IPS-18c (cell line): ENCODE results near the gene MTAP.

Experiments used
- H3K4me3 ChIP-seq: 2 replicates; pipeline ENCODE4 v1.7.0; 2013; ENCODE audit warnings: low read depth, mild to moderate bottlenecking, low read length, moderate library complexity; ENCODE audit not compliant: insufficient read depth
- H3K9me3 ChIP-seq: one replicate; pipeline ENCODE4 v1.6.1; 2013; ENCODE audit warnings: mild to moderate bottlenecking, low read length, moderate library complexity; ENCODE audit not compliant: control insufficient read depth, insufficient read depth

Gene MTAP

DNA sequence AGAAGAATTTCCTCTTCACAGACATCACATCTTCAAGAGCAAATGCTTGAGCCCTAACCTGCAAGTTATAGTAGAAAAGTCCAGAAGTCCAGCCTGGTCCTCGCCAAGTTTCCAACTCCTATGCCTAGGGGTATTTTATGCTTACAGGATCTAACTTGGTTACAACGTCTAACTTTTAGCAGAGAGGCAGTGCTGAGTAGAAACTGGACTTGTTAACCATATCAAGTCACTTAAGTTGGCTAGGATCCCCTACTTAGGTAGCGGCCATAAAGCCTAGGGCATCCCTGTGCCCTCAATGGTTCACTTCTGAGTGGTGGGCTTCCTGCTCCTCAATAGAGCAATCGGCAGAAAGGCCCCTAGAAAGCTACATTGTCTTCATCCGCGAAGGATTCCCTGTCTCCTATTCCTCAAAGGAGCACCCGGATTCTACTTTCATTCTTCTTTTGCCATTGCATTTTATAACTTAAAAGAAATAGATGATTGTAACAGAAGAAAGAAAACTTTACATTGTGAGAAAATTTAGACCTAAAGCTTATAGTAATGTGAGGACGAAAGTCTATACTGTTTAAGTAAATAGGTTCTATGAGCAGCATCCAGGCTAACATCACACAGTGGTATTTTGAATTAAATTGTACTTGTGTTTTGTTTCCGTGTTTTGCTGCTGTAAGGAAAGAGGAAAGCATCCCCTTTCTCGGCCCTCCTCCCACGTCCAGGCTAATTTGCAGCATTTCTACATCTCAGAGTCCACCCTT lies 1.3 kb upstream of the MTAP start:
- Histone ChIP-seq H3K9me3 (no peaks in the 10 kb centered on the region), H3K4me3 (peak overlapping the region; percentile 88)

DNA sequence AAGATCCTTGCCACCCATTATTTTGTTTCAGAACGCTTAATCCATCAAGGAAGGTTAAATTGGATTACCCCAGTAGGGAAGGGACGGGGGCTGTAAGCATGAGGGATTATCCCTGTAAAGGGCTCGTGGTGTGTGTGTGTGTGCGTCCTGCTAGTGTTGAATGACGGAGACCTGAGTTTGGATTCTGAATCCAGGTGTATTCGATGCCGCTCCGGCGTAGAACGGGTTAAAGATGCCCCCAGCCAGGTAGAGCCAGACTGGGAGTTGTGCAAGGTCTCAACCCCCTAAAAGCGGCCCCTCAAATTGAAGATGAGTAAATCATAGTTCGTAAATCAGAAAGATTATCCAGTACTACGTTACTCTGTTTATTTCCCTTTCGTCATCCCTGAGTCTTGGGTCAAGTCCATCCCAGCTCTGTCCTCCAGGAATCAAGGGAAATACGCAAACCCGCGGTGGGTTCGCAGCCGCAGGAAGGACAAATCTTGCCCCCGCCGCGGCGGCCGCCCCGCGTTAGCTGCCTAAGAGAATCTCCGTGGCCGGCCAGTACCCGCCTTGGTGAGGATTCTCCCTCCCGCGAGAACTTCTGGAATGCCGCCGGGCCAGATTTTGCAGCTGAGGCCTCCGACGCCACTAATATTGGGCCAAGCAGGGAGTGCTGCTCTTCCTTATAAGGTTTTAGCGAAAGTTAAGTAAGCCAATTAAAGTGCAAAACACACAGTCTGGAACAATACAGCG lies 586 bp upstream of the MTAP start:
- Histone ChIP-seq H3K4me3 (peak overlapping the region; percentile 88), H3K9me3 (no peaks in the 10 kb centered on the region)

DNA sequence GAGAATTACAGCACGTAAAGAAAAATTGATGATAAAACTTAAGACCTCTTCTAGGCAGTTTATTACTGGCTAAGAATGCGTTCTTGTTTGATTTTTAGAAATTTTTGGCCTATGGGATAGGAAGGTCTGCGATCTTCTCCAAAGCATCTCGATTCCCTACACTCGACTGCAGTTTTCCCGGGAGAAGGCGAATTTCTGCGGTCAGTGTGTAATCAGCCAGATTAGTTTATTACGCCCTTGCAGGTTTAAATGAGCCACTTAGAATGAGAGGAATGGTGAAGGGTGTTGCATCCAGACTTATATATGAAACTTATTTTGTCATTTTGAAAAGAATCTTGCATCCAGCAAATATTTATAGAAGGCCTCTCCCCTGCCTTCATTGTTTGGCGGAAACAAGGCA lies 1.2 kb downstream of the MTAP start:
- peak overlapping the region; percentile 88 for H3K4me3 ChIP-seq
- no peaks in the 10 kb centered on the region for H3K9me3 ChIP-seq

- no peaks in the 10 kb centered on the region for H3K9me3 ChIP-seq
- 0 out of 2 replicates have a peak overlapping the region, but pooled peaks have one; percentile 20 for H3K4me3 ChIP-seq
These were observed 1.9 kb downstream of the MTAP start for GRCh38 chr9:21804331-21804730.

DNA sequence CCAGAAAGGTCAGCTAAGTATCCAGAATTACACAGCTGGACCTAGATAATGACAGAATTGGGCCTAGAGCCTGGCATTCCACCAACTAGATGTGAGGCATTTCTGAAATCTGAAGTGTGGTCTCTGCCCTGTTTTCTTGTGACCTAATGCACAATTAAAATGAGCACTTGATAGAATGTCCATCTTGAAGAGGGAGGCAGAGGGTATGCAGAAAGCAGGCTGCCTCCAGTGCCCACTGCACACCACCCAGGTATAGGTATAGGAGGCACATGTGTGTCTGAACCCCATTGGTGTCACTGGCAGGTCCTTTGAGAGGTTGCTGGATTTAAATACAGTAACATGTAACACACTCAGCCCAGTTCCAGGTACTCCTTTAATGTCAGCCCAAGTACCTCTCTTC lies 2.4 kb downstream of the MTAP start:
- Histone ChIP-seq H3K9me3 (no peaks in the 10 kb centered on the region), H3K4me3 (peak overlapping the region; percentile 20; the same call in 1 of the 2 replicates)

DNA sequence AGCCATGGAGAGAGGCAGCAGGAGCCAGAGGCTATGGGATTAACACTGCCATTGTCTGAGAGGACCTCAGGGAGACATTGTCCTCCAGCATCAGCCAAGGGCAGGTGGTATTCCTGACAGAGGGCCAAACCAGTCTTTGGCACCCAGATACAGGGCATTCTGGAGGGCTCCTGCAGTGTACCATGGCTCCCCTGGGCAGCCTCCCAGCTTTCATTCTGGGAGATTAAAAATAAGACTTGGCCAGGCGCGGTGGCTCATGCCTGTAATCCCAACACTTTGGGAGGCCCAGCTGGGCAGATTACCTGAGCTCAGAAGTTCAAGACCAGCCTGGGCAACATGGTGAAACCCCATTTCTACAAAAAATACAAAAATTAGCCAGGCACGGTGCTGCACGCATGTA lies 4.2 kb downstream of the MTAP start:
- H3K4me3 ChIP-seq = no peak overlapping the region

GRCh38 chr9:21810388-21810787 lies 8.0 kb downstream of the MTAP start:
- no peaks in the 10 kb centered on the region for H3K9me3 ChIP-seq
- H3K4me3 ChIP-seq = no peak overlapping the region

More for the DNA sequence above, 4.2 kb downstream of the MTAP start:
- H3K9me3 ChIP-seq = no peaks in the 10 kb centered on the region

DNA sequence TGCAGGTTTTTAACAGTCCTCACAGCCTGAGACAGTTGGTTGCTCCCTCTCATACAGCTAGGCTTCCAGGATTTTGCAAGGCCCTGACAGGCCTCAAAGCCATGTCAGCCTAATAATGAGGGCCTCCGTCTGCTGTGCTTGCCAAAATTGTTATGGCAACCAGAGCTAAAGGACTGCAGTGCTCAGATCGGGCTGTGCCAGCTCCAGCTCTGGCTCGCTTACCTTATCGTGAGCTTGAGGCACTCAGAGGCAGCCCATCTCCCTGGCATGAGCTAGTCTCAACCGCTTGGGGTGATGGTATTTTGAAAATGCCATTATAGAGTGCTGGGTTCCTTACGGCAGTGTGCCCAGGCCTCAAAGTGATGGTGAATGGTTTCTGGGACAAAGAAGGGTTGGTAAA lies 8.4 kb downstream of the MTAP start:
- H3K4me3 ChIP-seq = no peak overlapping the region
- no peaks in the 10 kb centered on the region for H3K9me3 ChIP-seq

DNA sequence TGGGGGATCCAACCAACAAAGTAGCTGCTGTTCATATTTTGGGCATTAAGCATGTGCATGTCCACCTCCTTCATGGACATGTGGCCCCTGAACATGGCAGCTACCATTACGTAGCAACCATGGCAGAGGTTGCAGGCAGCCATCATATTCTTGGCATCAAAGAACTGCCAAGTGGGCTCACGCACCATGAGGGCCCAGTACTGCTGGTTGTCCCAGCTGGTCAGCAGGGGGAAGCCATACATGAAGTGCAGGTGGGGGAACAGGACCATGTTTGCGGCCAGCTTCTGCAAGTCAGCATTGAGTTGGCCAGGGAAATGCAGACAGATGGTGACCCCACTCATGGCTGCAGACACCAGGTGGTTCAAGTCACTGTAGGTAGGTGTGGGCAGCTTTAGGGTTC lies 9.5 kb downstream of the MTAP start:
- H3K4me3 ChIP-seq = no peak overlapping the region
- H3K9me3 ChIP-seq = no peaks in the 10 kb centered on the region

DNA sequence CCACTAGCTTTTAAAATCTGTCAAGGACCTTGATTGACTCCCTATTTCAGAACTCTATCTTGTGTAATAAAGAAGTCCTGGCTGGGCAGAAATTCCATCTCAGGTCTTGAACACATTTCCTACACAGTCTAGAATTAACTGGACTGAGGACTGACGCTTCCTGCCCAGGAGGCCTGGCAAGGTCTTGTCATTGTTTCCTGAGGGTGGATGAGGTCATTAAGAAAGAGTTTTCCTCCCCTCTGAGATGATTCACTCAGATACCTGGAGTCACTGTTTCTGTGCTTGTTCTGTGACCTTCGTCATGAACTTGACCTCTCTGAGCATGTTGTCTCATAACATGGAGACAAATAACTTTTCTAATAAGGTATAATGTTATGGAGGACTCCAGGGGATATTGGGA lies 10.0 kb downstream of the MTAP start:
- no peaks in the 10 kb centered on the region for H3K9me3 ChIP-seq

DNA sequence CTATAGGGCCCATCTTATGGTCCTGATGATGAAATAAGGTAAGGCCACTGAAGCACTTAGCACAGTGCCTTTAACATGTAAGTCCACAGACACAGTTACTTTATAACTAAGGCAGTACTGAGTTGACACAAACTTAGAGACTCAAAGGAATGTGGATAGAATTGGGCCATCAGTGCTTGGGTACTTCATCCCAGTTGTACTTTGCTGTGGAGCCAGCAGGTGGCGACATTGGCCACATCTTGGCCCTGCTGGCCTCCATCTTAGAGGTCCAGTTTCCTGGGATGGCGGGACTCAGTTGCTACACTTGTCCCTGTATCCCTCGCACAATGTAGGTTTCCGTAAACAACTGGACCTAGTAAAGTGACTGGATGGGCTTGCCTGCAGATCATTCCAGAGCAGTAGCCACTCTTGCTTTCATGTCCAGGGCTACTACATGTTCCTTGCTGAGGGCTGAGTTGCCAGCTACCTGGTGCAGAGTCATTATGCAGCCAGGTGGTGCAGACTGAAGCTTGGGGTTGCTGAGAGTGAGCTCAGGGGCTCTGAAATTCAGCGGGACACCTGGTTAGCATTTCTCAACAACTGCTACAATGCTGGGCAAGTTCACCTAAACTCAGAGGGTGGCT lies 10.6 kb downstream of the MTAP start:
- H3K9me3 ChIP-seq = no peaks in the 10 kb centered on the region
- H3K4me3 ChIP-seq = no peak overlapping the region

More for the DNA sequence above, 10.0 kb downstream of the MTAP start:
- no peak overlapping the region for H3K4me3 ChIP-seq

- Histone ChIP-seq H3K9me3 (no peaks in the 10 kb centered on the region), H3K4me3 (no peak overlapping the region)
These were observed 11.4 kb downstream of the MTAP start for GRCh38 chr9:21813575-21814473.

DNA sequence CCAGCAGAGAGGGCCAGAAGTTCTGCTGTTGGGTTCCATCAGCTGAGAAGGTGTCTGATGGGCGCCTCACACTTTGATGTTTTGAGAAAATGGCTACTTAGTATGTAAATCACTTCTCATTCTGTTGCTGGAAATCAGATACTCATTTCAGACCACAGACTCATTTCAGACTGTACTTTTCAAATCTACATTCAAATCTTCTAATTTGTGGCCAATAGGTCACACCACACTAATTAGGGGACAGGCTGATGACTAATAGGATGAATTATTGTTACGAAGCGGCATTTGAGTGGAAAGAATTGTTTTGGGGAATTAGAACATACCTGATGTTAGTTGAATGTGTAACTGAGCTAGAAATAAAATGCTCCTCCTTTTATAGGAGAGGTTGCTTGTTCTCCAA lies 13.2 kb downstream of the MTAP start:
- no peak overlapping the region for H3K4me3 ChIP-seq

DNA sequence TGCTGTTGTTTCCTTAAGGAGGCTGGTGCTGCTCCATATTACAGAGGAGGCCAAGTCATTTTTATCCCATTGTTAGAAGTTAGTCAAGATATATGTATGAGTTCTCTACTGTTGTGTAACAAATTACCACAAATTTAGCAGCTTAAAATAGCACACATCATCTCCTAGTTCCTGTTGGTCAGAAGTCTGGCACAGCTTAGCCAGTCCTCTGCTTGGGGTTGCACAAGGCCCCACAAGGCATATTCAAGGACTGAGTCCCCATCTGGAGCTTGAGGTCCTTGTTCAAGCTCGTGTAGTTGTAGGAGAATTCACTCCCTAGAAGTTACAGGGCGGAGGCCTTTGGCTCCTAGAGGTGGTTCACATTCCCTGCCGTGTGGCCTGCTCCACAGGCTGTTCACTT lies 14.7 kb downstream of the MTAP start:
- H3K9me3 ChIP-seq = no peaks in the 10 kb centered on the region
- no peak overlapping the region for H3K4me3 ChIP-seq

More for the DNA sequence above, 13.2 kb downstream of the MTAP start:
- H3K9me3 ChIP-seq = no peaks in the 10 kb centered on the region

GRCh38 chr9:21825637-21826036 lies 23.2 kb downstream of the MTAP start:
- no peak overlapping the region for H3K4me3 ChIP-seq
- peaks cover 8% of the 10 kb centered on the region for H3K9me3 ChIP-seq

- Histone ChIP-seq H3K9me3 (peaks cover 7% of the 10 kb centered on the region), H3K4me3 (no peak overlapping the region)
These were observed 26.5 kb downstream of the MTAP start for GRCh38 chr9:21828853-21829410.

DNA sequence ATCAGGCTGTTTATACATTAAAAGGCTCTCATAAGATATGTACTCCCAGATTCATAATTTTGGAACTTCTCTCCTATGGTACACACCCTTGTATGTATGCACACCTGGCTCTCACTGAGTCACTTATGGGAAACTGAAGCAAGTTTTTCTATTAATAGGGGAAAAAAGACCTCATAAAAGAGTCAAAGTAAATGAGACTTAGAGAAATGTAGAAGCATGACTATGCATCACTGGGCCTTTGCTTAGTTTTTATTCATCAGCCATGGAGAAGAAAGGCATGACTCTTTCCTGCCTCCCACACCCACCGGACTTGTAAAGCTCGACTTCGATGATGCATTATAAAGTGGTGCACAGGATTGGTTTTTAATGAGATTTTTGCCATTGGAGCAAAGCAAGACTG lies 28.2 kb downstream of the MTAP start:
- no peaks in the 10 kb centered on the region for H3K9me3 ChIP-seq
- H3K4me3 ChIP-seq = no peak overlapping the region
